ENCODE measurements around the gene VPS13D.
"Not testable (repeated sequence)": the region's sequence is repeated elsewhere in the genome, so short reads cannot be mapped to it uniquely, and the experiment has no call there.

VPS13D gene

GRCh38 chr1:12196641-12197482 is 33.0 kb upstream of the VPS13D start:
- DNase-seq (ENCODE audit: low read depth), result no peak

DNA sequence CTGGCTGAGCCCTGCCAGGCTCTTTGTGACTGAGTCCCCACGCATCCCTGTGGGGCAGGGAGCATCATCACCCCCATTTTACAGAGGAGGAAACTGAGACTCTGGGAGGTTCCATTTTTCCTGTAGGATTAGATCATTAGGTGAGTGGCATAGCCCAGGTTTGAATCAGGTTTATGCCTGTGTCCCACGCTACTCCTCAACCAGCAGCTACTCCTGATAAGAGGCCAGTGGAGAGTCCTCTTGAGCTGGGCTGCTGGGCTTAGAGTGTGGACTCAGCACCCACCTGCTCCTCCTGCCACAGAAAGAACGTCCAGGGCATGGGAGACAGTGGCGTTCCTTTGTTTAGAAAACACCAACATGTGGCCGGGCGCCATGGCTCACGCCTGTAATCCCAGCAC is 32.3 kb upstream of the VPS13D start:
- no peak for DNase-seq (ENCODE audit: low read depth)

DNA sequence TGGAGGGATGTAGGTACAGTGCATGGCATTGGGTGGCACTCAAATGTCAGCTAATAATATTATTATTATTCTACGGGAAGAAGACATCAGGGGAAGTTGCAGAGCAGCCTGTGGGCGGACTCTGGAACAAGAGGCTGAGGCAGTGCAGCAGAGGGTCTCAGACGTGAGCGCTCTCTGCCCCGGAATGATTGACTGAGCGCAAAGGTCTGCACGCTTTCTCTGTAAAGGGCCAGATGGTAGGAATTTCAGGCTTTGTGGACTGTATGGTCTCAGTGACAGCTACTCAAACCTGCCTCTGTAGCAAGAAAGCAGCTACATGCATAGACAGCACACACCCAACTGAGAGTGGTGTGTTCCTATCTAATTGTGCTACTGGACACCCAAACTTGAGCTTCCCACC is 29.6 kb upstream of the VPS13D start:
- DNase-seq (ENCODE audit: low read depth), result no peak

DNA sequence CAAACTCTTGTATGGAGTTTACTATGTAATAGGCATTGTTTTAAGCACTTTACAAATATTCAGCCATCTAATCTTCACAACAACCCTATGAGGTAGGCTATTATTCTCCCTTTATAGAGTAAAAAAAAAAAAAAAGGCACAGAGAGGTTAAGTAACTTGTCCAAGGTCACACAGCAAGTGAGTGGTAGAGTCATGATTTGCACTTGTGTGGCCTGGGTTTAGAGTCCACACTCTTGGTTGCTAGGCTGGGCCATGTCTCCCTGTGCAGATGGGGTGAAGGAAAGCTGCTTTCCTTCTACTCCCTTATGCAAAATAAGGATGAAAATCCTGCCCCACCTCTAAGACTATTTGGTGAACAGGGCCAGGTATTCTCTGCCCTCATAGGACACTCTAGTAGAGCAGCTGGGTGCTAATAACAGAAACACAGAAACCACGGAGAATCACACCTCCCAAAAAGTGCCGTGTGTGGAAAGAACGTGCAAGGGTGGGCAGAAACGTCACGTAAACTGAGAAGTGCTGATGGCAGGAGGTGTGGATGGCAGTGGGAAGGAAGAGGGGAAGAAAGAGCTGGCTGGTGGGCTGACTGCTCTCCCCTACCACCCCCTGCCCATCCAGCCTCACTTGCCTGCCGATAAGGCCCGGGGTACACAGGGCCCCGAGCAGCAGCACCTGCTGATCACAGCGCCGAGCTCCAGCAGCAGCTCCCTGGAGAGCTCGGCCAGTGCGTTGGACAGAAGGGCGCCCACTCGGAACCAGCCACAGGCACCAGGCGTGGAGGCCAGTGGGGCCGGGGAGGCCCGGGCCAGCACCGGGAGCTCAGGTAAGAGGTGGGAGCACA is 28.3 kb upstream of the VPS13D start:
- DNase-seq (ENCODE audit: low read depth), result no peak

GRCh38 chr1:12202190-12202497 is 27.7 kb upstream of the VPS13D start:
- no peak for DNase-seq (ENCODE audit: low read depth)

DNA sequence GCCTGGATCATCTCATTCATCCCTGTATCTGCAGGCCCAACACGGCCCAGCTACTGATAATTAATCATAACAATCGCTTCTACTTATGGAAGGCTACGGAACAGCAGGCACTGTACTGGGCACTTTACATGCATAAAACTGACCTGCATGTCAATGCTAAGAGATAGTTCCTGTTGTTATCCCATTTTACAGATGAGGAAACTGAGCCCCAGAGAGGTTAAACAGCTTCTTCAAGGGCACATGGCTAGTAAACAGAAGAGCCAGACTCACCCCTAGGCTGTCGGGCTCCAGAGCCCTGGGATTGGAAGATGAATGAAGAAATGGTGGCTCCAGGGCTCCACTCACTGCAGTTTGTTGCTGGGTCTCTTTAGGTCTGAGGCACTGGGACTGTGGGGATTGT is 27.3 kb upstream of the VPS13D start:
- no peak for DNase-seq (ENCODE audit: low read depth)

GRCh38 chr1:12203216-12204007 is 26.4 kb upstream of the VPS13D start:
- DNase-seq (ENCODE audit: low read depth), result no peak

GRCh38 chr1:12204140-12204539 is 25.7 kb upstream of the VPS13D start:
- DNase-seq (ENCODE audit: low read depth), result no peak

DNA sequence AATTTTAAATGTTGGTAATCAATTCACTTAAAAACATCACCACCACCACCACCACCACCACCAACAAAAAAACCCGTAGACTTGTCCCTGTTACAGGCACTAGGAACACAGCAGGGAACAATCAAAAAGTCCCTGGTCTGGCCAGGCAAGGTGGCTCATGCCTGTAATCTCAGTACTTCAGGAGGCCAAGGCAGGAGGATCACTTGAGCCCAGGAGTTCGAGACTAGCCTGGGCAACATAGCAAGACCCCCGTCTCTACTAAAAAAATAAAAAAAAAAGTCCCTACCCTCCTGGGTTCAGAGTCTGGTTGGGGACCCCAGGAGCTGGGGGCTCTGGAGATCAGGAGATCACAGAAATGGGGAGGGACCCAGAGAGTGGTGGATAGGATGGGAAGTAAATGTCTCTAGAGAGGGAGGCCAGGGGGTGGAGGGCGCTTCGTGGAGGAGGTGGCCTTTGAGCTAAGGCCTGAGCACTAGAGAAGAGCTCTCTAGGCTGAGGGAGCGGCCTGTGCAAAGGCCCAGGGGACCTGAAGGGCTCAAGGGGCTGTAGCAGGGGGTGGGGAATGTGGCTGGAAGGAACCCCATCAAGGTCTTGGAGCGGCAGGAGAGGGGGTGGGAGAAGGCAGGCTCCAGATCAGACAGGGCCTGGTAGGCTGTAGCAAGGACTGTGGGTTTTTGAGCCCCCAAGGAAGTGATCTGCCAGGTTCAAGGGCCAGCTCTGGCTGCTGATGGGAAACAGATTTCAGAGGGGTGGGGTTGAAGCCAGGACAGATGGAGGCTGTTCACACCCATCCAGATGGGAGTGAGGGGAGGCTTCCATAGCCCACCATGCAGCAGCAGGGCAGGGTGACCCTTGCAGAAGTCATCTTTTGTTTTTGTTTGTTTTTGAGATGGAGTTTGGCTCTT is 24.8 kb upstream of the VPS13D start:
- DNase-seq (ENCODE audit: low read depth), result no peak

DNA sequence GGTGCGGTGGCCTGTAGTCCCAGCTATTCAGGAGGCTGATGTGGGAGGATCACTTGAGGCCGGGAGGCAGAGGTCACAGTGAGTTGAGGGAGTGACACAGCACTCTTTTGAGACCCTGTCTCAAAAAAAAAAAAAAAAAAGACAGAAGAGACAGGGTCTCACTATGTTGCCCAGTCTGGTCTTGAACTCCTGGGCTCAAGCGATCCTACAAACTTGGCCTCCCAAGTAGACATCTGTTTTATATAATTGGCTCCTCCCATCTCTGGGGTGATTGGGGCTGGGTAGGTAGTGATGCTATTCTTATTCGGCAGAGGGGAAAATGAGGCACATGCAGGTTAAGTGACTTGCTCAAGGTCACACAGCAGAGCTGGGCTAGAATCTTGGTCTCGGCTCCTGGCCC is 23.6 kb upstream of the VPS13D start:
- no peak for DNase-seq (ENCODE audit: low read depth)

DNA sequence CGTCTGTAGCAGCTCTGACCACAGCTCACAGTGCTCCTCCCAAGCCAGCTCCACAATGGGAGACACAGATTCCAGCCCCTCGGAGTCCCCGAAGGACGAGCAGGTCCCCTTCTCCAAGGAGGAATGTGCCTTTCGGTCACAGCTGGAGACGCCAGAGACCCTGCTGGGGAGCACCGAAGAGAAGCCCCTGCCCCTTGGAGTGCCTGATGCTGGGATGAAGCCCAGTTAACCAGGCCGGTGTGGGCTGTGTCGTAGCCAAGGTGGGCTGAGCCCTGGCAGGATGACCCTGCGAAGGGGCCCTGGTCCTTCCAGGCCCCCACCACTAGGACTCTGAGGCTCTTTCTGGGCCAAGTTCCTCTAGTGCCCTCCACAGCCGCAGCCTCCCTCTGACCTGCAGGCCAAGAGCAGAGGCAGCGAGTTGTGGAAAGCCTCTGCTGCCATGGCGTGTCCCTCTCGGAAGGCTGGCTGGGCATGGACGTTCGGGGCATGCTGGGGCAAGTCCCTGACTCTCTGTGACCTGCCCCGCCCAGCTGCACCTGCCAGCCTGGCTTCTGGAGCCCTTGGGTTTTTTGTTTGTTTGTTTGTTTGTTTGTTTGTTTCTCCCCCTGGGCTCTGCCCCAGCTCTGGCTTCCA is 22.9 kb upstream of the VPS13D start:
- no peak for DNase-seq (ENCODE audit: low read depth)

GRCh38 chr1:12208271-12208670 is 21.6 kb upstream of the VPS13D start:
- no peak for DNase-seq (ENCODE audit: low read depth)

- peak; percentile 50 for DNase-seq (ENCODE audit: low read depth)
Measured at GRCh38 chr1:12208764-12209494, 20.9 kb upstream of the VPS13D start.

GRCh38 chr1:12209495-12209832 is 20.4 kb upstream of the VPS13D start:
- DNase-seq (ENCODE audit: low read depth), result no peak

- no peak for DNase-seq (ENCODE audit: low read depth)
Measured at GRCh38 chr1:12215118-12215961, 14.5 kb upstream of the VPS13D start.

GRCh38 chr1:12219800-12220199 is 10.0 kb upstream of the VPS13D start:
- no peak for DNase-seq (ENCODE audit: low read depth)

- no peak for DNase-seq (ENCODE audit: low read depth)
Measured at GRCh38 chr1:12220890-12221289, 8.9 kb upstream of the VPS13D start.

DNA sequence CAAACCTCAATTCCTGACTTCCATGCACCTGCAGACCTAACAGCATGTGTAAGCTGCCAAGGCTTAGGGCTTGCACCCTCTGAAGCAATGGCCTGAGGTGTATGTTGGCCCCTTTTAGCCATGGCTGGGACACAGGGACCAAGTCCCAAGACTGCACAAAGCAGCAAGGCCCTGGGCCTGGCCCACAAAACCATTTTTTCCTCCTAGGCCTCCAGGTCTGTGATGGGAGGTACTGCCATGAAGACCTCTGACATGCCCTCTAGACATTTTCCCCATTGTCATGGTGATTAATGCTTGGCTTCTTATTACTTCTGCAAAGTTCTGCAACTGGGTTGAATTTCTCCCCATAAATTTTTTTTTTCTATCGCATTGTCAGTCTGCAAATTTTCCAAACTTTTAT is 7.1 kb upstream of the VPS13D start:
- DNase-seq (ENCODE audit: low read depth), result not testable (repeated sequence)

- DNase-seq (ENCODE audit: low read depth), result not testable (repeated sequence)
Measured at GRCh38 chr1:12224092-12224491, 5.7 kb upstream of the VPS13D start.

DNA sequence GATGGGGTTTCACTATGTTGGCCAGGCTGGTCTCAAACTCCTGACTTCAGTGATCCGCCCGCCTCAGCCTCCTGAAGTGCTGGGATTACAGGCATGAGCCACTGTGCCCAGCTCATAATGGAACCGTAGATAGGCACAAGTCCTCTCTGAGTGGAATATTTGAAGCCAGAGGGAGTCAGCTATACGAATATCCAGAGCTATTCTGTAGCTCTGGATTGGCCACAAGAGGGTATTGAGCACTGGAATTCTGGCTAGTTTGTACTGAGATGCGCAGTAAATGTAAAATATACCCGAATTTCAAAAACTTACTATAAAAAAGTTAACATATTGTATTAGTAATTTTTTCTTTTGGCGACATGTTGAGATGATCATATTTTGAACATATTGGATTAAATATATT is 851 bp upstream of the VPS13D start:
- DNase-seq (ENCODE audit: low read depth), result no peak

Measured in amniotic epithelial cell (primary cell).